HEK293 (cell line): ENCODE measurements around the gene LRCH2.
A peak's percentile ranks its signal among the peaks of the same experiment; 100 is the strongest.

Experiments
- SCRT1 ChIP-seq: fragments of 450-650 bp; formaldehyde crosslinking; IDR thresholded peaks from 2 replicates; pipeline ENCODE4 v1.5.1; 2016; ENCODE audit warnings: missing biosample characterization, missing genetic modification characterization, borderline replicate concordance
- SETDB1 ChIP-seq: IDR thresholded peaks from one replicate; pipeline ENCODE4 v1.6.1; 2017; ENCODE audit warnings: mild to moderate bottlenecking, low read length, moderate library complexity, mixed read lengths; ENCODE audit not compliant: insufficient read length
- ZBTB17 ChIP-seq: fragments of 450-650 bp; formaldehyde crosslinking; IDR thresholded peaks from 2 replicates; pipeline ENCODE4 v1.5.1; 2016; ENCODE audit warnings: missing biosample characterization, missing genetic modification characterization
- ZBTB21 ChIP-seq: fragments of 450-650 bp; formaldehyde crosslinking; IDR thresholded peaks from 2 replicates; pipeline ENCODE4 v1.5.1; 2017; ENCODE audit warnings: missing biosample characterization, missing genetic modification characterization
- ZEB2 ChIP-seq: fragments of 450-650 bp; formaldehyde crosslinking; IDR thresholded peaks from 2 replicates; pipeline ENCODE4 v1.5.1; 2016; ENCODE audit warnings: missing biosample characterization, missing genetic modification characterization
- ZFP37 ChIP-seq: fragments of 450-650 bp; formaldehyde crosslinking; IDR thresholded peaks from 2 replicates; pipeline ENCODE4 v1.5.1; 2016; ENCODE audit warnings: missing biosample characterization, missing genetic modification characterization
- ZNF146 ChIP-seq: fragments of 450-650 bp; formaldehyde crosslinking; IDR thresholded peaks from 2 replicates; pipeline ENCODE4 v1.5.1; 2016; ENCODE audit warnings: missing biosample characterization, missing genetic modification characterization
- ZNF175 ChIP-seq: fragments of 450-650 bp; formaldehyde crosslinking; IDR thresholded peaks from 2 replicates; pipeline ENCODE4 v1.5.1; 2016; ENCODE audit warnings: missing biosample characterization, missing genetic modification characterization
- ZNF23 ChIP-seq: fragments of 450-650 bp; formaldehyde crosslinking; IDR thresholded peaks from 2 replicates; pipeline ENCODE4 v1.5.1; 2016; ENCODE audit warnings: missing biosample characterization, missing genetic modification characterization, borderline replicate concordance
- ZNF292 ChIP-seq: fragments of 450-650 bp; formaldehyde crosslinking; IDR thresholded peaks from 2 replicates; pipeline ENCODE4 v1.5.1; 2016; ENCODE audit warnings: low read depth, missing biosample characterization, missing genetic modification characterization, borderline replicate concordance
- ZNF341 ChIP-seq: fragments of 450-650 bp; formaldehyde crosslinking; IDR thresholded peaks from 2 replicates; pipeline ENCODE4; 2016; ENCODE audit warnings: low read depth, missing biosample characterization, missing genetic modification characterization
- ZNF416 ChIP-seq: fragments of 450-650 bp; formaldehyde crosslinking; IDR thresholded peaks from 2 replicates; pipeline ENCODE4 v1.5.1; 2016; ENCODE audit warnings: missing biosample characterization, missing genetic modification characterization
- ZNF560 ChIP-seq: fragments of 450-650 bp; formaldehyde crosslinking; IDR thresholded peaks from 2 replicates; pipeline ENCODE4 v1.5.1; 2017; ENCODE audit warnings: missing biosample characterization, missing genetic modification characterization, borderline replicate concordance
- ZNF747 ChIP-seq: fragments of 450-650 bp; formaldehyde crosslinking; IDR thresholded peaks from 2 replicates; pipeline ENCODE4 v1.5.1; 2016; ENCODE audit warnings: missing biosample characterization, missing genetic modification characterization
- ZNF768 ChIP-seq: fragments of 450-650 bp; formaldehyde crosslinking; IDR thresholded peaks from 2 replicates; pipeline ENCODE4 v1.5.1; 2018; ENCODE audit warnings: missing biosample characterization, mild to moderate bottlenecking, missing genetic modification characterization
- ZNF785 ChIP-seq: fragments of 450-650 bp; formaldehyde crosslinking; IDR thresholded peaks from 2 replicates; pipeline ENCODE4 v1.5.1; 2016; ENCODE audit warnings: missing biosample characterization, missing genetic modification characterization
- TF ChIP-seq, protein P1 (sequence below): fragments of 450-650 bp; formaldehyde crosslinking; IDR thresholded peaks from 2 replicates; pipeline ENCODE4 v1.5.1; 2017; ENCODE audit warnings: missing biosample characterization, missing genetic modification characterization
- TF ChIP-seq, protein P2 (sequence below): fragments of 450-650 bp; formaldehyde crosslinking; IDR thresholded peaks from 2 replicates; pipeline ENCODE4 v1.5.1; 2016; ENCODE audit warnings: missing biosample characterization, missing genetic modification characterization
- TF ChIP-seq, protein P3 (sequence below): fragments of 450-650 bp; formaldehyde crosslinking; conservative IDR thresholded peaks from 2 replicates; pipeline ENCODE4 v1.5.1; 2016; ENCODE audit warnings: low read depth, missing biosample characterization, missing genetic modification characterization
- TF ChIP-seq, protein P4 (sequence below): fragments of 450-650 bp; formaldehyde crosslinking; IDR thresholded peaks from 2 replicates; pipeline ENCODE4 v1.5.1; 2016; ENCODE audit warnings: missing biosample characterization, missing genetic modification characterization
- TF ChIP-seq, protein P5 (sequence below): fragments of 450-650 bp; formaldehyde crosslinking; IDR thresholded peaks from 2 replicates; pipeline ENCODE4 v1.5.1; 2017; ENCODE audit warnings: missing biosample characterization, mild to moderate bottlenecking, missing genetic modification characterization, moderate library complexity
- TF ChIP-seq, protein P6 (sequence below): fragments of 450-650 bp; formaldehyde crosslinking; IDR thresholded peaks from 2 replicates; pipeline ENCODE4 v1.5.1; 2016; ENCODE audit warnings: missing biosample characterization, missing genetic modification characterization, borderline replicate concordance

The LRCH2 gene

DNA sequence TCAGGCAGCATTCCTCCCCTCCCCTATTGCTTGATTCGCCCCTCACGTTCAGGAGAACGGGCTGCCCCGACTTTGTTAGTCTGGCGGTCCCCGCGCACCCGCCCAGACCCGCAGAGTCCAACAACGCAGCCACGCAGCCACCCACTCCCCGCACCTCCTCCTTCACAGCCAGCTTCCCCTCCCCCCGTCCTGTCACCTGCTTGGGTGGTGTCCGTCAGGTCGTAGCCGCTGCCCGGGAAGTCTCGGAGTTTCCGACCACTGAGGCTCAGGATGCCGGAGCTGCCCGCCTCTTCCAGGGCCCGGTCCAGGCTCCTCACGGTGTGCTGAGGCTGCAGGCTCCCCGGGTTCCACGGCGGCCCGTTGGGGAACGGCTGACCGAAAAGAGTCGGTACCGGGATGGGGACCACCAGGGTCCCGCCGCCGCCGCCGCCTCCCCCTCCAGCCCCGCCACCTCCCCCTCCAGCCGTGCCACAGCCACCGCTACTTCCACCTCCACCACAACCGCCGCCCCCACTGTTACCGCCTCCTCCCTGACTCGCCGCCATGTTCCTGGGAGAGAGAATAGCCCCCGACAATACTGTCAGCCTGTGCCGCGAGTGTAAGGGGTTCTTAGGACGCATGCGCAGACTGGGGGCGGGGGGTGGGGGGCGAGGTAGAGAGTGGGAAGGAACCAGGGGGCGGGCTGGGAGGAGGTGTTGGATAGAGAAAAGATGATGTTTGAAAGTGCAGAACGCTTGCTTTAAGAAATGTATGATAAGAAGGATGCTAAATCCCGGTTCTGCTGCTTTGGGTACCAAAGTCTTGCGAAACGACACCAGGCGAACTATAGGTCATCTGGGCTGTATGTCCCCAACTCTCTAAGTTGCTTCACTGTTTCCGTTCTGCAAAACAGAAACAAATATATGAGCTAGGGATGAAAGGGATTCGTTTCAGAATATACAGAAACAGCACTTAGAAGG is at the start of gene LRCH2 (continued):
- TF ChIP-seq ZFP37 (tag by site-specific recombination) (no peak), ZNF341 (tag by site-specific recombination) (peak; percentile 24; the same call in 1 of the 2 replicates), ZNF292 (tag by site-specific recombination) (no peak), ZNF560 (tag by site-specific recombination) (no peak), ZNF768 (no peak), ZNF747 (tag by site-specific recombination) (no peak), ZEB2 (tag by site-specific recombination) (no peak; the same call in 1 of the 2 replicates), SCRT1 (no peak), ZNF175 (tag by site-specific recombination) (no peak), ZBTB21 (tag by site-specific recombination) (no peak), ZNF146 (tag by site-specific recombination) (no peak), ZNF785 (tag by site-specific recombination) (no peak), ZNF416 (tag by site-specific recombination) (no peak), SETDB1 (no peak), ZBTB17 (tag by site-specific recombination) (peak; percentile 30), ZNF23 (no peak)
- TF ChIP-seq, protein P1, sequence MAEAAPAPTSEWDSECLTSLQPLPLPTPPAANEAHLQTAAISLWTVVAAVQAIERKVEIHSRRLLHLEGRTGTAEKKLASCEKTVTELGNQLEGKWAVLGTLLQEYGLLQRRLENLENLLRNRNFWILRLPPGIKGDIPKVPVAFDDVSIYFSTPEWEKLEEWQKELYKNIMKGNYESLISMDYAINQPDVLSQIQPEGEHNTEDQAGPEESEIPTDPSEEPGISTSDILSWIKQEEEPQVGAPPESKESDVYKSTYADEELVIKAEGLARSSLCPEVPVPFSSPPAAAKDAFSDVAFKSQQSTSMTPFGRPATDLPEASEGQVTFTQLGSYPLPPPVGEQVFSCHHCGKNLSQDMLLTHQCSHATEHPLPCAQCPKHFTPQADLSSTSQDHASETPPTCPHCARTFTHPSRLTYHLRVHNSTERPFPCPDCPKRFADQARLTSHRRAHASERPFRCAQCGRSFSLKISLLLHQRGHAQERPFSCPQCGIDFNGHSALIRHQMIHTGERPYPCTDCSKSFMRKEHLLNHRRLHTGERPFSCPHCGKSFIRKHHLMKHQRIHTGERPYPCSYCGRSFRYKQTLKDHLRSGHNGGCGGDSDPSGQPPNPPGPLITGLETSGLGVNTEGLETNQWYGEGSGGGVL (tag by site-specific recombination): peak; percentile 73; the same call in 1 of the 2 replicates
- TF ChIP-seq, protein P2, sequence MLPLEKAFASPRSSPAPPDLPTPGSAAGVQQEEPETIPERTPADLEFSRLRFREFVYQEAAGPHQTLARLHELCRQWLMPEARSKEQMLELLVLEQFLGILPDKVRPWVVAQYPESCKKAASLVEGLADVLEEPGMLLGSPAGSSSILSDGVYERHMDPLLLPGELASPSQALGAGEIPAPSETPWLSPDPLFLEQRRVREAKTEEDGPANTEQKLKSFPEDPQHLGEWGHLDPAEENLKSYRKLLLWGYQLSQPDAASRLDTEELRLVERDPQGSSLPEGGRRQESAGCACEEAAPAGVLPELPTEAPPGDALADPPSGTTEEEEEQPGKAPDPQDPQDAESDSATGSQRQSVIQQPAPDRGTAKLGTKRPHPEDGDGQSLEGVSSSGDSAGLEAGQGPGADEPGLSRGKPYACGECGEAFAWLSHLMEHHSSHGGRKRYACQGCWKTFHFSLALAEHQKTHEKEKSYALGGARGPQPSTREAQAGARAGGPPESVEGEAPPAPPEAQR (tag by site-specific recombination): no peak
- TF ChIP-seq, protein P3, sequence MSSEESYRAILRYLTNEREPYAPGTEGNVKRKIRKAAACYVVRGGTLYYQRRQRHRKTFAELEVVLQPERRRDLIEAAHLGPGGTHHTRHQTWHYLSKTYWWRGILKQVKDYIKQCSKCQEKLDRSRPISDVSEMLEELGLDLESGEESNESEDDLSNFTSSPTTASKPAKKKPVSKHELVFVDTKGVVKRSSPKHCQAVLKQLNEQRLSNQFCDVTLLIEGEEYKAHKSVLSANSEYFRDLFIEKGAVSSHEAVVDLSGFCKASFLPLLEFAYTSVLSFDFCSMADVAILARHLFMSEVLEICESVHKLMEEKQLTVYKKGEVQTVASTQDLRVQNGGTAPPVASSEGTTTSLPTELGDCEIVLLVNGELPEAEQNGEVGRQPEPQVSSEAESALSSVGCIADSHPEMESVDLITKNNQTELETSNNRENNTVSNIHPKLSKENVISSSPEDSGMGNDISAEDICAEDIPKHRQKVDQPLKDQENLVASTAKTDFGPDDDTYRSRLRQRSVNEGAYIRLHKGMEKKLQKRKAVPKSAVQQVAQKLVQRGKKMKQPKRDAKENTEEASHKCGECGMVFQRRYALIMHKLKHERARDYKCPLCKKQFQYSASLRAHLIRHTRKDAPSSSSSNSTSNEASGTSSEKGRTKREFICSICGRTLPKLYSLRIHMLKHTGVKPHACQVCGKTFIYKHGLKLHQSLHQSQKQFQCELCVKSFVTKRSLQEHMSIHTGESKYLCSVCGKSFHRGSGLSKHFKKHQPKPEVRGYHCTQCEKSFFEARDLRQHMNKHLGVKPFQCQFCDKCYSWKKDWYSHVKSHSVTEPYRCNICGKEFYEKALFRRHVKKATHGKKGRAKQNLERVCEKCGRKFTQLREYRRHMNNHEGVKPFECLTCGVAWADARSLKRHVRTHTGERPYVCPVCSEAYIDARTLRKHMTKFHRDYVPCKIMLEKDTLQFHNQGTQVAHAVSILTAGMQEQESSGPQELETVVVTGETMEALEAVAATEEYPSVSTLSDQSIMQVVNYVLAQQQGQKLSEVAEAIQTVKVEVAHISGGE: 0 out of 2 replicates have a peak, but pooled peaks have one; percentile 12
- TF ChIP-seq, protein P4, sequence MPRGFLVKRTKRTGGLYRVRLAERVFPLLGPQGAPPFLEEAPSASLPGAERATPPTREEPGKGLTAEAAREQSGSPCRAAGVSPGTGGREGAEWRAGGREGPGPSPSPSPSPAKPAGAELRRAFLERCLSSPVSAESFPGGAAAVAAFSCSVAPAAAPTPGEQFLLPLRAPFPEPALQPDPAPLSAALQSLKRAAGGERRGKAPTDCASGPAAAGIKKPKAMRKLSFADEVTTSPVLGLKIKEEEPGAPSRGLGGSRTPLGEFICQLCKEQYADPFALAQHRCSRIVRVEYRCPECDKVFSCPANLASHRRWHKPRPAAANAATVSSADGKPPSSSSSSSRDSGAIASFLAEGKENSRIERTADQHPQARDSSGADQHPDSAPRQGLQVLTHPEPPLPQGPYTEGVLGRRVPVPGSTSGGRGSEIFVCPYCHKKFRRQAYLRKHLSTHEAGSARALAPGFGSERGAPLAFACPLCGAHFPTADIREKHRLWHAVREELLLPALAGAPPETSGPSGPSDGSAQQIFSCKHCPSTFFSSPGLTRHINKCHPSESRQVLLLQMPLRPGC (tag by site-specific recombination): no peak
- TF ChIP-seq, protein P5, sequence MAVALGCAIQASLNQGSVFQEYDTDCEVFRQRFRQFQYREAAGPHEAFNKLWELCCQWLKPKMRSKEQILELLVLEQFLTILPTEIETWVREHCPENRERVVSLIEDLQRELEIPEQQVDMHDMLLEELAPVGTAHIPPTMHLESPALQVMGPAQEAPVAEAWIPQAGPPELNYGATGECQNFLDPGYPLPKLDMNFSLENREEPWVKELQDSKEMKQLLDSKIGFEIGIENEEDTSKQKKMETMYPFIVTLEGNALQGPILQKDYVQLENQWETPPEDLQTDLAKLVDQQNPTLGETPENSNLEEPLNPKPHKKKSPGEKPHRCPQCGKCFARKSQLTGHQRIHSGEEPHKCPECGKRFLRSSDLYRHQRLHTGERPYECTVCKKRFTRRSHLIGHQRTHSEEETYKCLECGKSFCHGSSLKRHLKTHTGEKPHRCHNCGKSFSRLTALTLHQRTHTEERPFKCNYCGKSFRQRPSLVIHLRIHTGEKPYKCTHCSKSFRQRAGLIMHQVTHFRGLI (tag by site-specific recombination): no peak
- TF ChIP-seq, protein P6, sequence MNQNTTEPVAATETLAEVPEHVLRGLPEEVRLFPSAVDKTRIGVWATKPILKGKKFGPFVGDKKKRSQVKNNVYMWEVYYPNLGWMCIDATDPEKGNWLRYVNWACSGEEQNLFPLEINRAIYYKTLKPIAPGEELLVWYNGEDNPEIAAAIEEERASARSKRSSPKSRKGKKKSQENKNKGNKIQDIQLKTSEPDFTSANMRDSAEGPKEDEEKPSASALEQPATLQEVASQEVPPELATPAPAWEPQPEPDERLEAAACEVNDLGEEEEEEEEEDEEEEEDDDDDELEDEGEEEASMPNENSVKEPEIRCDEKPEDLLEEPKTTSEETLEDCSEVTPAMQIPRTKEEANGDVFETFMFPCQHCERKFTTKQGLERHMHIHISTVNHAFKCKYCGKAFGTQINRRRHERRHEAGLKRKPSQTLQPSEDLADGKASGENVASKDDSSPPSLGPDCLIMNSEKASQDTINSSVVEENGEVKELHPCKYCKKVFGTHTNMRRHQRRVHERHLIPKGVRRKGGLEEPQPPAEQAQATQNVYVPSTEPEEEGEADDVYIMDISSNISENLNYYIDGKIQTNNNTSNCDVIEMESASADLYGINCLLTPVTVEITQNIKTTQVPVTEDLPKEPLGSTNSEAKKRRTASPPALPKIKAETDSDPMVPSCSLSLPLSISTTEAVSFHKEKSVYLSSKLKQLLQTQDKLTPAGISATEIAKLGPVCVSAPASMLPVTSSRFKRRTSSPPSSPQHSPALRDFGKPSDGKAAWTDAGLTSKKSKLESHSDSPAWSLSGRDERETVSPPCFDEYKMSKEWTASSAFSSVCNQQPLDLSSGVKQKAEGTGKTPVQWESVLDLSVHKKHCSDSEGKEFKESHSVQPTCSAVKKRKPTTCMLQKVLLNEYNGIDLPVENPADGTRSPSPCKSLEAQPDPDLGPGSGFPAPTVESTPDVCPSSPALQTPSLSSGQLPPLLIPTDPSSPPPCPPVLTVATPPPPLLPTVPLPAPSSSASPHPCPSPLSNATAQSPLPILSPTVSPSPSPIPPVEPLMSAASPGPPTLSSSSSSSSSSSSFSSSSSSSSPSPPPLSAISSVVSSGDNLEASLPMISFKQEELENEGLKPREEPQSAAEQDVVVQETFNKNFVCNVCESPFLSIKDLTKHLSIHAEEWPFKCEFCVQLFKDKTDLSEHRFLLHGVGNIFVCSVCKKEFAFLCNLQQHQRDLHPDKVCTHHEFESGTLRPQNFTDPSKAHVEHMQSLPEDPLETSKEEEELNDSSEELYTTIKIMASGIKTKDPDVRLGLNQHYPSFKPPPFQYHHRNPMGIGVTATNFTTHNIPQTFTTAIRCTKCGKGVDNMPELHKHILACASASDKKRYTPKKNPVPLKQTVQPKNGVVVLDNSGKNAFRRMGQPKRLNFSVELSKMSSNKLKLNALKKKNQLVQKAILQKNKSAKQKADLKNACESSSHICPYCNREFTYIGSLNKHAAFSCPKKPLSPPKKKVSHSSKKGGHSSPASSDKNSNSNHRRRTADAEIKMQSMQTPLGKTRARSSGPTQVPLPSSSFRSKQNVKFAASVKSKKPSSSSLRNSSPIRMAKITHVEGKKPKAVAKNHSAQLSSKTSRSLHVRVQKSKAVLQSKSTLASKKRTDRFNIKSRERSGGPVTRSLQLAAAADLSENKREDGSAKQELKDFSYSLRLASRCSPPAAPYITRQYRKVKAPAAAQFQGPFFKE (tag by site-specific recombination): no peak
